Upper lobe of left lung (tissue), 6 donors: ENCODE results near the gene TRAPPC6A. TPM values are rescaled to one million over a fixed set of nuclear protein-coding genes. Genes with fewer than 3 reads are reported as not detected.

Experiments used
- ATAC-seq, 2 donors: fragments of 200-7000 bp; cut with Tn5 transposase; one replicate each; pipeline ENCODE4 v1.9.1; 2022; ENCODE audit warnings: mild to moderate bottlenecking in 2 of 2, moderate library complexity in 2 of 2; ENCODE audit not compliant: low FRiP score in 2 of 2
- DNase-seq, 2 donors: peaks; one replicate each; pipeline ENCODE4 v3.0.0-alpha.2; 2019 to 2020
- H3K27ac ChIP-seq, 4 donors: fragments of 200-600 bp; sonication (generic); one replicate each; pipeline ENCODE4 v1.5.1; 2016 to 2019
- H3K27me3 ChIP-seq, 4 donors: fragments of 200-600 bp; sonication (generic); one replicate each; pipeline ENCODE4 v1.5.1; 2017 to 2019
- H3K36me3 ChIP-seq, 4 donors: fragments of 200-600 bp; sonication (generic); one replicate each; pipeline ENCODE4 v1.5.1; 2016 to 2019
- H3K4me1 ChIP-seq, 4 donors: fragments of 200-600 bp; sonication (generic); one replicate each; pipeline ENCODE4 v1.5.1; 2018 to 2019
- H3K4me3 ChIP-seq, 4 donors: fragments of 200-600 bp; sonication (generic); one replicate each; pipeline ENCODE4 v1.5.1; 2017 to 2019; ENCODE audit warnings: mild to moderate bottlenecking in 2 of 4, moderate library complexity in 1 of 4
- H3K9me3 ChIP-seq, 4 donors: fragments of 200-600 bp; sonication (generic); one replicate each; pipeline ENCODE4 v1.5.1; 2018 to 2019
- CTCF ChIP-seq, 6 experiments: fragments of 450-650 bp in 4 of 6; fragments of 200-600 bp in 2 of 6; sonication (generic) in 2 of 6; IDR thresholded peaks; one replicate each; pipeline ENCODE4 v1.5.1; 2016 to 2019; ENCODE audit warnings: antibody characterized with exemption in 6 of 6
- EP300 ChIP-seq, 4 donors: sonication (generic); formaldehyde crosslinking; IDR thresholded peaks; one replicate each; pipeline ENCODE4 v1.5.1; 2017; ENCODE audit warnings: antibody characterized with exemption in 4 of 4, control low read depth in 2 of 4
- POLR2A ChIP-seq, 4 donors: fragments of 450-650 bp; IDR thresholded peaks; one replicate each; pipeline ENCODE4 v1.5.1; 2016 to 2017; ENCODE audit warnings: antibody characterized with exemption in 4 of 4, mild to moderate bottlenecking in 2 of 4
- POLR2AphosphoS5 ChIP-seq, 2 donors: sonication (generic); formaldehyde crosslinking; IDR thresholded peaks; one replicate each; pipeline ENCODE4 v1.5.1; 2017; ENCODE audit warnings: antibody characterized with exemption in 2 of 2
- WGBS, 2 donors: methylation state at CpG; one replicate each; pipeline ENCODE4 v1.1.5; 2017 to 2018; 5-methylcytosine and 5-hydroxymethylcytosine counted together
- total RNA-seq, 6 donors: library from RNA; depleted of rRNA in 4 of 6; stranded (reverse); fragments of >200 nt in 4 of 6; gene quantifications; one replicate each; pipeline versions ENCODE4 v1.1.0 to v1.2.1, GENCODE V29; 2016 to 2021
- donor health status: DM: no; HTN: no; CAD: no; lungs with moderate emphysema.
- donor health status: DM: no; HTN: yes; CAD: no; lungs with severe emphysema.

The TRAPPC6A gene
- total RNA-seq, 6 donors from 2014 or later = 10.5 to 53.3 (median 23.7) TPM

- H3K27me3 ChIP-seq = peaks cover 0 to 22% (median 7%) of the 10 kb centered on the region in 4 donors
Observed at GRCh38 chr19:45158503-45159209, 19.4 kb downstream of the TRAPPC6A start.

GRCh38 chr19:45156751-45157150, 21.3 kb downstream of the TRAPPC6A start:
- Histone ChIP-seq H3K36me3 (no peaks in the 10 kb centered on the region), H3K27ac (no peak overlapping the region), H3K4me1 (peaks cover 24 to 31% (median 26%) of the 10 kb centered on the region in 4 donors), H3K27me3 (peaks cover 0 to 36% (median 24%) of the 10 kb centered on the region in 4 donors), H3K4me3 (no peak overlapping the region), H3K9me3 (no peaks in the 10 kb centered on the region)
- TF ChIP-seq POLR2AphosphoS5 (IDR thresholded peaks at IDR 0.05) = no peak
- no peak for TF ChIP-seq EP300 (IDR thresholded peaks at IDR 0.05)
- no peak for TF ChIP-seq POLR2A (IDR thresholded peaks at IDR 0.05)
- ATAC-seq (no peak), DNase-seq (peak in 1 of 2 donors; percentile 47)
- 72 to 78% methylated on average over 10 to 11 of the region's 11 CpGs for WGBS, 2 donors

More at GRCh38 chr19:45158503-45159209, 19.4 kb downstream of the TRAPPC6A start:
- Histone ChIP-seq H3K27ac (no peak overlapping the region), H3K9me3 (no peaks in the 10 kb centered on the region), H3K36me3 (no peaks in the 10 kb centered on the region), H3K4me1 (peaks cover 5 to 12% (median 7%) of the 10 kb centered on the region in 4 donors), H3K4me3 (no peak overlapping the region)
- peak in 1 of 2 donors; percentile 83 for DNase-seq
- TF ChIP-seq POLR2AphosphoS5 (IDR thresholded peaks at IDR 0.05) (no peak), EP300 (IDR thresholded peaks at IDR 0.05) (no peak), CTCF (IDR thresholded peaks at IDR 0.05) (no peak), POLR2A (IDR thresholded peaks at IDR 0.05) (no peak)
- no peak for ATAC-seq
- WGBS, 2 donors = 69 to 90% methylated on average over 13 to 23 of the region's 27 CpGs

GRCh38 chr19:45156011-45156630, 21.9 kb downstream of the TRAPPC6A start:
- ATAC-seq (no peak), DNase-seq (peak in 1 of 2 donors; percentile 60)
- TF ChIP-seq EP300 (IDR thresholded peaks at IDR 0.05) (no peak), CTCF (IDR thresholded peaks at IDR 0.05) (no peak), POLR2A (IDR thresholded peaks at IDR 0.05) (no peak)
- Histone ChIP-seq H3K27me3 (peaks cover 0 to 39% (median 27%) of the 10 kb centered on the region in 4 donors), H3K9me3 (no peaks in the 10 kb centered on the region), H3K4me3 (no peak overlapping the region), H3K36me3 (no peaks in the 10 kb centered on the region), H3K4me1 (peaks cover 24 to 35% (median 27%) of the 10 kb centered on the region in 4 donors), H3K27ac (no peak overlapping the region)
- 79 to 88% methylated on average over 3 to 8 of the region's 11 CpGs for WGBS, 2 donors

GRCh38 chr19:45154064-45154827, 23.8 kb downstream of the TRAPPC6A start:
- Histone ChIP-seq H3K36me3 (no peaks in the 10 kb centered on the region), H3K27me3 (peaks cover 0 to 35% (median 27%) of the 10 kb centered on the region in 4 donors), H3K9me3 (no peaks in the 10 kb centered on the region), H3K4me1 (peaks cover 24 to 33% (median 27%) of the 10 kb centered on the region in 4 donors), H3K27ac (no peak overlapping the region), H3K4me3 (peak overlapping the region in 3 of 4 donors; percentile 25 to 38 (median 35))
- DNase-seq (no peak), ATAC-seq (peak in 1 of 2 donors; percentile 57)
- 48 to 58% methylated on average over 18 to 19 of the region's 19 CpGs for WGBS, 2 donors
- TF ChIP-seq EP300 (IDR thresholded peaks at IDR 0.05) (no peak), POLR2A (IDR thresholded peaks at IDR 0.05) (no peak), CTCF (IDR thresholded peaks at IDR 0.05) (no peak), POLR2AphosphoS5 (IDR thresholded peaks at IDR 0.05) (no peak)
